Measurements from ENCODE around the gene JOSD1. TPM values are rescaled to one million over a fixed set of nuclear protein-coding genes. Genes with fewer than 3 reads are reported as not detected.
A peak's percentile ranks its signal among the peaks of the same experiment; 100 is the strongest.

Gene JOSD1
- total and polyA plus RNA-seq, 3 donors from 2014 or later = 40.9 to 91.0 (median 70.3) TPM

DNA sequence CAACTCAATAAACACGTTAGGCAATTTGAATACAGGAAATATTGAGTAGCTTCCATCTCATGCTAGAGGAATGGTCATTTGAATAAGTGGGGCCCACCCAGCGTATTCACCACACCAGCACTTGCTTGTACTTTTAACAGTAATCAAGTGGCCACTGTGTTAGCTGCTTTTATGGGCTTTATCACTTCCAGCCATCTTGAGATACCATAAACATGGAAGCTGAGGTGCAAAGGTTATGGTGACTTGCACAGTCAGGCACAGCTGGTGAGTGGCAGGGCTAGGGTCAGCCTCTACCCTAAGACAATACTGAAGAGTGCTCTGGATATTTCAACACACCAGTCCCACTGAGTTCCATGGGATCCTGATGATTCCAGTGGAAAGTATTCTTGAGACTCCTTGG, 6.7 kb downstream of the JOSD1 start:
- intact Hi-C loops (cut with DNase I; ENCODE audit: low total_unique reads) = no loop called here
- peaks cover 26% of the 10 kb centered on the region for H3K4me1 ChIP-seq
- H3K27me3 ChIP-seq = no peaks in the 10 kb centered on the region
- no peak overlapping the region for H3K4me3 ChIP-seq
- no peak for DNase-seq
- no peaks in the 10 kb centered on the region for H3K36me3 ChIP-seq (ENCODE audit: low read depth, missing control alignments)
- H3K27ac ChIP-seq = no peak overlapping the region
- 90 to 95% methylated on average over 2 of the region's 2 CpGs for WGBS, 2 donors
- TF ChIP-seq, protein P1, sequence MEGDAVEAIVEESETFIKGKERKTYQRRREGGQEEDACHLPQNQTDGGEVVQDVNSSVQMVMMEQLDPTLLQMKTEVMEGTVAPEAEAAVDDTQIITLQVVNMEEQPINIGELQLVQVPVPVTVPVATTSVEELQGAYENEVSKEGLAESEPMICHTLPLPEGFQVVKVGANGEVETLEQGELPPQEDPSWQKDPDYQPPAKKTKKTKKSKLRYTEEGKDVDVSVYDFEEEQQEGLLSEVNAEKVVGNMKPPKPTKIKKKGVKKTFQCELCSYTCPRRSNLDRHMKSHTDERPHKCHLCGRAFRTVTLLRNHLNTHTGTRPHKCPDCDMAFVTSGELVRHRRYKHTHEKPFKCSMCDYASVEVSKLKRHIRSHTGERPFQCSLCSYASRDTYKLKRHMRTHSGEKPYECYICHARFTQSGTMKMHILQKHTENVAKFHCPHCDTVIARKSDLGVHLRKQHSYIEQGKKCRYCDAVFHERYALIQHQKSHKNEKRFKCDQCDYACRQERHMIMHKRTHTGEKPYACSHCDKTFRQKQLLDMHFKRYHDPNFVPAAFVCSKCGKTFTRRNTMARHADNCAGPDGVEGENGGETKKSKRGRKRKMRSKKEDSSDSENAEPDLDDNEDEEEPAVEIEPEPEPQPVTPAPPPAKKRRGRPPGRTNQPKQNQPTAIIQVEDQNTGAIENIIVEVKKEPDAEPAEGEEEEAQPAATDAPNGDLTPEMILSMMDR (IDR thresholded peaks at IDR 0.05) = no peak
- no peak for TF ChIP-seq POLR2A (IDR thresholded peaks at IDR 0.05)
- no peaks in the 10 kb centered on the region for H3K9me3 ChIP-seq

DNA sequence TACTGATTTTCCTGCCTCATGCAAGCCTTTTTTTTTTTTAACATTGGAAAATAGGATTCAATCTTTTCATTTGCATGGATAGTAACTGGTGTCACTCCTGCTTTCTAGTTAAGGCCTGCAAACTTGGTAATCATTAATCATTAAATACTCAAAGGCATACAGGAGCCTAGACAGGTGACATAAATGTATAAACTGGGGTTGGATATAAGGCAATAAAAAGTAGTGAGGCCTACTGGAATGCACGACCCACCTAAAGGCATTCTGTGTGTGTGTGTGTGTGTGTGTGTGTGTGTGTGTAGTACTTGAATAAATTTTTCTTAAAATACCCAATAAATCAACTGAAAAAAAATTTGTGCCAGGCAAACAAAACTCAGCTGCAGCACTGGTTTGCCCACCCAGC, 11.1 kb downstream of the JOSD1 start:
- DNase-seq = no peak
- intact Hi-C loops (cut with DNase I; ENCODE audit: low total_unique reads) = no loop called here
- TF ChIP-seq, protein P1 (IDR thresholded peaks at IDR 0.05) = no peak
- TF ChIP-seq POLR2A (IDR thresholded peaks at IDR 0.05) = no peak
- Histone ChIP-seq H3K4me1 (no peaks in the 10 kb centered on the region), H3K9me3 (no peaks in the 10 kb centered on the region), H3K36me3 (ENCODE audit: low read depth, missing control alignments) (peaks cover 3% of the 10 kb centered on the region), H3K27ac (no peak overlapping the region), H3K4me3 (no peak overlapping the region), H3K27me3 (no peaks in the 10 kb centered on the region)
- WGBS, 2 donors = 68 to 83% methylated on average over 1 of the region's 1 CpG

DNA sequence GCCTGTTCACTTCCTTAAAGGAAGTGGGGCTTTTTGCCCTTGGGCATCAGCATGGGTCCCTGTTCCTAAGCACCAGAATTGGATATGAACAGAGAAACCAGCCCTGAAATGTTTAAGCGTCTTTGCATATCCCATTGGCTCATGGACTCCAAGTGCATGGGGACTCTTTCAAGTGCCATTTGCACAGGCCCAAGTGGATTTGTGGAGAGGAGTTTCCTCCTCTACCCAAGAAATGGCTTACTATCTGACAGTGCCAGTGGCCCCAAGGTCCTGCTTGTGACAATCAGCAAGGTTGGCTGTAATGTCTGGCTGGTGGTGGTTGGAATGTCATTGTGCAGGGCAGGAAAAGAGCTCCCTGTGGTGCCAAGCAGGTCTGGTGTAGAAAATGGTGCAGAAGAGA, 15.0 kb downstream of the JOSD1 start:
- Histone ChIP-seq H3K9me3 (no peaks in the 10 kb centered on the region), H3K27ac (no peak overlapping the region), H3K4me1 (no peaks in the 10 kb centered on the region), H3K27me3 (no peaks in the 10 kb centered on the region), H3K36me3 (ENCODE audit: low read depth, missing control alignments) (peaks cover 3% of the 10 kb centered on the region), H3K4me3 (no peak overlapping the region)
- 85 to 88% methylated on average over 1 of the region's 1 CpG for WGBS, 2 donors
- DNase-seq = no peak
- no peak for TF ChIP-seq POLR2A (IDR thresholded peaks at IDR 0.05)
- TF ChIP-seq, protein P1 (IDR thresholded peaks at IDR 0.05) = no peak
- intact Hi-C loops (cut with DNase I; ENCODE audit: low total_unique reads) = no loop called here

DNA sequence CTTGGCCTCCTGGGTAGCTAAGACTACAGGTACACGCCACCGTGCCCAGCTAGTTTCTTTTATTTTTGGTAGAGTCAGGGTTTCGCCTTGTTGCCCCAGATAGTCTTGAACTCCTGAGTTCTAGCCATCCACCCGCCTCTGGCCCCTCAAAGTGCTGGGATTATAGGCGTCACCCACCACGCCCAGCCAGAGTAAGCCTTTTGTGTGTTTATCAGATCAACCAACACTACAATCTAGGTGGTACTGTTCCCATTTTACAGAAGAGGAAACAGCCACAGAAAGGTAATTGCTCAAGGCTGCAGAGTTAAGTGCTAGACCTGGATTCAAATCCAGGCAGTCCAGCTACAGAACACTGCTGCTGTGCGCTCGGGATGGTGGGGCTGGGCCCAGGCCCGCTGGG, 15.8 kb downstream of the JOSD1 start:
- Histone ChIP-seq H3K27me3 (no peaks in the 10 kb centered on the region), H3K4me3 (no peak overlapping the region), H3K4me1 (no peaks in the 10 kb centered on the region), H3K27ac (no peak overlapping the region), H3K36me3 (ENCODE audit: low read depth, missing control alignments) (peaks cover 3% of the 10 kb centered on the region), H3K9me3 (no peaks in the 10 kb centered on the region)
- WGBS, 2 donors = 93 to 94% methylated on average over 9 of the region's 9 CpGs
- no peak for DNase-seq
- no peak for TF ChIP-seq POLR2A (IDR thresholded peaks at IDR 0.05)
- intact Hi-C loops (cut with DNase I; ENCODE audit: low total_unique reads) = no loop called here

DNA sequence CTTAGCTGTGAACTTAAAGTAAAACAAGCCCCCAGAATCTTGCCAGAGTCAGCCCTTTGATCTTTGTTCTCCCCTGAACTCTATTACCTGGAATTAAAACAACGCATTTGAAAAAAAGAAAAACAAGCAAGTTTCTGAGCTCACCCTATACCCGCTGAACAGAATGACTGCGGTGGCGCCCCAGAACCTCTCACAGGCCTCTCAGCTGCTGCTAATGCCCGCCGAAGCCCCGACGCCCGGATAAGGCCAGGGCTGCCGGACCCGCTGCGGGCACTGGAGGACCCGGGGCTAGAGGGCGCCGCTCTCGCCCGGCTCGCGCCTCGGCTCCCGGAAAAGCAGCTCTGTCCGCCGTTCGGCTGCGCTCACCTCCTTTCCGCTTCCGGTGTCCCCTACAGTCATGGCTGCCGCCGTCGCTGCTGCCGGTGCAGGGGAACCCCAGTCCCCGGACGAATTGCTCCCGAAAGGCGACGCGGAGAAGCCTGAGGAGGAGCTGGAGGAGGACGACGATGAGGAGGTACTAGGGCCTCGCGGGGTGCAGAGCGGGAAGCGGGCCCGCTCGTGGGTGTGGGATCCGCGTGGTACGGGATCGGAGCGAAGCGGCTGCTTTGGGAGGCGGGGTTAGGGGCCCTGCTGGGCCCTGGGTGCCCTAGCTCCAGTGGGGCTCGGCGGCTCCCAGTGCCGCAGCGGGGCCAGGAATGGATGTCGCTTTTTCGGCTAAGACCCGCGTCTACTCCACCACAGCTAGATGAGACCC, 19.0 kb downstream of the JOSD1 start, which contains the start of gene TOMM22:
TSS of gene TOMM22 (plus strand) at position 376 of the 754 bp plus-strand sequence. CDS start at position 398, 22 bp downstream.
- intact Hi-C loops (cut with DNase I; ENCODE audit: low total_unique reads) = no loop called here
- no peak for TF ChIP-seq POLR2A (IDR thresholded peaks at IDR 0.05)
- TF ChIP-seq, protein P1 (IDR thresholded peaks at IDR 0.05) = peak; percentile 54 to 73 (median 64)
- peak within 1 kb of the TSS; percentile 59 to 73 for H3K27ac ChIP-seq
- no peaks in the 10 kb centered on the region for H3K27me3 ChIP-seq
- WGBS, 2 donors = 0% methylated on average over 19 to 60 of the region's 60 CpGs
- peak within 1 kb of the TSS; percentile 80 to 88 for H3K4me3 ChIP-seq
- H3K4me1 ChIP-seq = no peaks in the 10 kb centered on the region
- H3K9me3 ChIP-seq = no peaks in the 10 kb centered on the region
- DNase-seq = peak; percentile 93
- H3K36me3 ChIP-seq (ENCODE audit: low read depth, missing control alignments) = no peaks in the 10 kb centered on the region

Data from testis (tissue), 3 donors.